GM18951 (cell line): ENCODE measurements around the gene PKP4.

ENCODE experiments used
- POLR2A ChIP-seq: IDR thresholded peaks from 4 replicates; pipeline ENCODE4 v1.6.1; 2011; ENCODE audit warnings: mild to moderate bottlenecking; ENCODE audit not compliant: insufficient read length, insufficient read depth; ENCODE audit errors: extremely low read depth
- in situ Hi-C: fragments of 300-500 bp; cut with MboI; formaldehyde crosslinking; loops from one replicate; pipeline ENCODE4 v1.12.0; 2022; ENCODE audit warnings: low sequenced_read_pairs, mixed read lengths, inconsistent platforms; ENCODE audit not compliant: unreplicated experiment

Gene PKP4

DNA sequence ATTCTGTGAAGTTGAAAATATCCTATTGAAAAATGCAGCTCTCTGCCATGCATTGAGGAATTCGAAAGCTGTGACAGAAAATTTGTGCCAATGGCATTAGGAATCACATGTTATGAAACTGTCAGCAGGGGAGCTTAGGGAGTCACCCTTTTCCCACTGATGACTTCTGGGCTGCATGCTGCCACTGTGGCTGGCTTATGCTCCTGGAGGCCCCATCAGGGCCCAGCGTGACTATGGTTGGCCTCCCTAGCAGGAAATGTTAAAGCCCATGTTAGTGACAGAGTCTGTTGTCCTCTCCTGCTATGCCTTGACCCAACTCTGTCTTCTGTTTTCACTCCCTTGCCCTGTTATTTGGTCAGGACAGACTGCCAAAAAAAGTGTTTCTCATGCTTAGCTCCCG lies 198.9 kb downstream of the PKP4 start:
- in situ Hi-C loops, result no loop called here

GRCh38 chr2:158656492-158657229 lies 199.9 kb downstream of the PKP4 start:
- TF ChIP-seq POLR2A, result no peak
- in situ Hi-C loops, result no loop called here

More for the DNA sequence above, 198.9 kb downstream of the PKP4 start:
- TF ChIP-seq POLR2A, result no peak

DNA sequence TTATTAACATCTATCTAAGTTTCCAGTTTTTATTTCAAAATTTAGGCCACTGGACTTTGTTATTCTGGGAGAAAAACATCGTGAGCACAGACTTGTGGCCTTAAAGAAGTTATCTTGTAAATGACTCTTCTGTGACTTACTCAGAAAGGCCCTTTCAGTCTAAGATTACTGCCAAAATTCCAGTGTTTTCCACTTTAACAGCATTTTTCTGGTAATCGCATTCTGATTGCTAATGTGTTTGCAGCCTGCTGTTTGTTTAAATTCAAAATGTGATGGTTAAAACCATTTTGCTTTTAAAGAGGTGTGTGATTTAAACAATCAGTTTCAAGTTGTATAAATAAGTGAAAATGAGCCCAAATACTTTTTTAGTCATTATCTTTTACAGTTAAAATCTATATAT lies 201.6 kb downstream of the PKP4 start:
- TF ChIP-seq POLR2A, result no peak
- in situ Hi-C loops, result no loop called here

DNA sequence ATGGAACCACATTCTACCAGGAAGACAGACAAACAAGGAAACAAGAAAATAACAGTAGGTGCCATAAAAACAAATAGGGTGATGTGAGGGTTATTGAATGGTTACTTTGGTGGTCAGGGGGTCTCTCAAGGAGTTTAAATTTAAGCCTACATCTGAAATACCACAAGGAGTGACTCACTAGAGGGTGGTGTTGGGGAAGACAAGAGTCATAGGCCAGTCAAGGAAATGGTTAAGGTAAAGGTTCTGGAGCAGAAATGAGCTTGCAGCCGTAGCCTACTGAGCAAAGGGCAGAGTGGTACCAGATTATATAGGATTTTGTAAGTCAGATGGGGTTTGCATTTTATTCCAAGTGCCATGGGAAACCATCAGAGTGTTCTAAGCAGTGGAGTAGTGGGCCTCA lies 202.7 kb downstream of the PKP4 start:
- no peak for TF ChIP-seq POLR2A
- in situ Hi-C loops, result no loop called here

GRCh38 chr2:158661231-158661630 lies 204.5 kb downstream of the PKP4 start:
- in situ Hi-C loops, result no loop called here
- TF ChIP-seq POLR2A, result no peak

- TF ChIP-seq POLR2A, result no peak
- in situ Hi-C loops, result no loop called here
These were observed 205.7 kb downstream of the PKP4 start for GRCh38 chr2:158662421-158662820.

GRCh38 chr2:158663796-158664195 lies 207.0 kb downstream of the PKP4 start:
- in situ Hi-C loops, result no loop called here
- no peak for TF ChIP-seq POLR2A

DNA sequence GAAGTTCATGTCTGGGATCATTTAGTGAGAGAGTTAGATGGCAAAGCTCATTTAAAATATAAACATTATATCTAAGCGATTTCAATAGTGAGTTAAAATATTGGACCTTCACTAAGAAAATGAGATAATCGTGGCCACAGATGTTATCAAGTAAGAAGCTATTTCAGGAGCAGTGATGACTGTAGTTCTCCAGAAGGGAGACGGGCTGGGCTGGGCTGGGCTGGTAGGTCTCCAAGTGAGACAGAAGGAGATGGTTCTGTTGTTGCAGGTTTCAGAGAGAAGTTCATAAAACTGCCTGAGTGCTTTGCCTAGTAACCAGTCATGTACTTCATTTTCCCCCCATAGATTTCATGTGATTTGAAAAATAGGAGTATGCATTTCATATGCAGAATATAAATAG lies 208.2 kb downstream of the PKP4 start:
- in situ Hi-C loops, result no loop called here
- TF ChIP-seq POLR2A, result no peak

DNA sequence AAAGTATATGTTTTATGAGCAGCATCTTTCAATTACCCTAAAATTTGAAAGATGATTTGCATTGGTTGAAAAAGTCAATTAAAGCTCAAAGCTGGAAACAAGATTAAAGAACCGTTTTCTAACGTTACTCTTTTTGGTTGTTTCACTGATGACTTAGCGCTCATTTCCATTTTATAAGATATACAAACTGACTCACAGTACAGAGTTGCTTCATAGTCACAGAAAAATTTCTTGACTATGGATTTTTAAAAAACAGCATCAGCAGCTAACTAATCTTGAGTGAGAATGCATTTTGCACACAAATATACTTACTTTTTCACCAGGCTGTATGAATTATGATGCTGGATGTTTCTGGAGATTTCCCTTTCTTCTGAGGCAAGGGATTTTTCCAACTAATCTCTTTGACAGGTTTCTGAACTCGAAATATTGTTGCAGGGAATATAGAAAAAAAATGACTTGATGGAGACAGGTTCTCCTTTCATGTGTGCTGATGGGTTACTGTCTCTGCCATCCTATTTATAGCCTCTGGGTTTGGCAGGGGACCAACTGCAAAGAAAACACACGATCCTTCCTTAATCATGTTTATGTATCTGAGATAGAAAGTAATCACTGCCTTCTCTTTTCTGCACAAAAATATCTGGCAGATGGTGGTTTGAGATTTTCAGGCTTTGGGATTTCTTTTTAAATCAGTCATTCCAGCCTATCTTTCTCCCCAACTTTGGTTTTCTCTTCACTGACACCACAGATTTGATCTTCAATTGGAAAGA lies 209.0 kb downstream of the PKP4 start:
- in situ Hi-C loops, result no loop called here
- no peak for TF ChIP-seq POLR2A

- in situ Hi-C loops, result no loop called here
- no peak for TF ChIP-seq POLR2A
These were observed 210.2 kb downstream of the PKP4 start for GRCh38 chr2:158666969-158667368.

DNA sequence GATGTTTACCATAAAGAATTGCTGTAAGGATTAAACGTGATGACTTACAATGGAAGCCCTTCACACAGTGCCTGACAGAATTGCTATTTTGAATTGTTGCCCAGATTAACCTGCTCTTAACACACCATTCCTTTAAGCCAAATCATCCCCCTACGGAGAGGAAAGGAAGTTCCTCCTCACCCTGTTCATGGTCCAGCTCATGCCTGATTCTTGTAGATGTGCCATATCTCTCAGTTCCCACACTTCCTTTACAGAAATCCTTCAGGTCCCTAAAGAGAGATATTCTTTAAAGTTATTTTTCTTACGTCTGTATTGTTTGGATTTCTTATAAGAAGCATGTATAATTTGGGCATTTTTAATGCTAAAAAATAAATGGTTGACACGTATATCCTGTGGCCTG lies 210.8 kb downstream of the PKP4 start:
- no peak for TF ChIP-seq POLR2A
- in situ Hi-C loops, result no loop called here

DNA sequence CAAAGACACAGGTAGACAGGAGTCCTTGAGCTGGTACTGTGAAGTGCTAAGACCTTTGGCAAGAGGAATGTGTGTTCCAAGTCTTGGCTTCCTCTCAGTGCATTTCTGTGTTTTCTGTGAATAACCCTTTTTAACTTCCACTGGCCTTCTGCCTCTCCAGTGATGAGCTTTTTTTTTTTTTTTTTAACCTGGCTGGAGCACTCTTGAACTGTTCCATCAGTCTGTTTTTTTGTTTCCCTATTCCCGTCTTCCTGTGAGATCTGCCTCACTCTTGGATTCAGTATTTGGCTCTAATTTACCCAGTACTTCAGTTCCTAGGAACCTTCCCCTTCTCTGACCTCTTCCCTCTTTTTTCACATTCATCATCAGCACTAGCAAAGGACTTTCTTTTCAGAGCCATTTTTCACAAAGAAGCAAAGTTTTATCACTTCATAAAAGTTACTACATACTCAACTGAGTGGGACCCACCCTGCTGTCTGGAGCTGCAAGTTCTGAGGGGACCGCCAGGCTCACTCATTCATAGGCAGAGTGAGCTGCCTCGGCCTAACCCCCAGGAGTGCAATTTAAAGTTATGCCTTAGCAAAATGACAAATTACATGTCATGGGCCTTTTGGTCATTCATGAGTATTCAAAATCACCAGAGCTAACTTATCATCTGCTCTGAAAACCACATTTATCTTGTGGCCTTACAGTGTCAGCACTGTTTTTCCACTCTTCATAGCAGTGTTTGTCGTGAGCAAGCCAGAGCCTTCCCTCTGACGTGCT lies 211.4 kb downstream of the PKP4 start:
- in situ Hi-C loops, result no loop called here
- no peak for TF ChIP-seq POLR2A

GRCh38 chr2:158670292-158670691 lies 213.5 kb downstream of the PKP4 start:
- in situ Hi-C loops, result no loop called here
- no peak for TF ChIP-seq POLR2A
